Dermis microvascular lymphatic vessel endothelial cell (primary cell): ENCODE measurements around the gene FAM83C. TPM values are rescaled to one million over a fixed set of nuclear protein-coding genes. Genes with fewer than 3 reads are reported as not detected.

Experiments used
- DNase-seq, 2 donors: peaks; one replicate each; pipeline versions ENCODE4 v3.0.0 to v3.0.0-alpha.2; 2010; ENCODE audit warnings: low read depth in 2 of 2
- total RNA-seq: library from RNA; depleted of rRNA; stranded (reverse); fragments of >200 nt; gene quantifications from 2 replicates; pipeline ENCODE4 v1.2.1, GENCODE V29; 2014

FAM83C gene
- total RNA-seq, 1 donor from 2014 or later, result not detected

- DNase-seq, result peak; percentile 50 to 82
These were observed 7.8 kb downstream of the FAM83C start, which contains the start of gene EIF6 for GRCh38 chr20:35284267-35284991. EIF6 (minus strand) TSS chr20:35284772; CDS start chr20:35284487, 285 bp downstream.

GRCh38 chr20:35283441-35284266 is 8.6 kb downstream of the FAM83C start:
- DNase-seq, result no peak

DNA sequence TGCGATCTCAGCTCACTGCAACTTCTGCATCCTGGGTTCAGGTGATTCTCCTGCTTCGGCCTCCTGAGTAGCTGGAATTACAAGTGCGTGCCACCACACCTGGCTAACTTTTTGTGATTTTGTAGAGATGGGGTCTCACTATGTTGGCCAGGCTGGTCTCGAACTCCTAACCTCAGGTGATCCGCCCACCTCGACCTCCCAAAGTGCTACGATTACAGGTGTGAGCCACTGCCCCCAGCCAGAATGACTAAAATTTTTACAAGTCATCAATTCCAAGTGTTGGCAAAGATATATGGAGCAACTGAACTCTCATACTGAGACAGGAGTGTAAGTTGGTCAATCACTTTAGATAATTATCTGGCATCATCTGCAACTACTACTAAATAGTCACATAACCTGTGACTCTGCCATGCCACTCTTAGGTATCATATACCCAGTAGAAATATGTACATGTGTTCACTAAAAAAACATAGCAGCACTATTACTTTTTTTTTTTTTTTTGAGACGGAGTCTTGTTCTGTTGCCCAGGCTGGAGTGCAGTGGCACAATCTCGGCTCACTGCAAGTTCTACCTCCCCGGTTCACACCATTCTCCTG is 10.6 kb downstream of the FAM83C start:
- DNase-seq, result no peak

GRCh38 chr20:35280523-35280922 is 11.7 kb downstream of the FAM83C start:
- no peak for DNase-seq

DNA sequence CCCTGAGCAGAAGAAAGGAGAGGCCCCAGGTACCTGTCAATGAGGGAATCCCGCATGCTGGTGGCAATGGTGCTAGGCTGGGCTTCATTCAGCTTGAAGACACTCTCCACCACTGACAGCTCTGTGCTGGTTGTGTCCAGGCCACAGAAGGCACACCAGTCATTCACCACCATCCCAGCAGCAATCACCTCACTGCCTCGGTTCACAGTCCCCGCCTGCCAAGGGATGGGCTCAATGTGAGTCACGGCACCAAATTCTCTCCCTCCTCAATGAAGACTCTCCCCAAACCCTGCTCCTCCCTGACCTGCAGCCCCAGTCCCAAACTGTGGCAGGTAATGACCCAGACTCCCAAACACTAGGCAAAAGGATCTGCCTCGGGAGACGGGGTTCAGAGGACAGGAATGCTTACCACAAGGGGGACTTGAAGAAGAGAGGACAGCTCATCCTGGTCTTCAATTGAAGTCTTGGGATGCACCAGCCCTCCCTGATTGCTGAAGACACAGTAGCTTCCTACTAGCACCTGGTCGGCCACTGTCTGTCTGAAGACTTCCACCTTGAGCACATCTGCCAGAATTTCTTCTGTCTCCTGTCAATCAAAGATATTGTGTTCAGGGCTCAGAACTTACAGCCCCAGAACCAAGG is 12.6 kb downstream of the FAM83C start:
- DNase-seq, result no peak

DNA sequence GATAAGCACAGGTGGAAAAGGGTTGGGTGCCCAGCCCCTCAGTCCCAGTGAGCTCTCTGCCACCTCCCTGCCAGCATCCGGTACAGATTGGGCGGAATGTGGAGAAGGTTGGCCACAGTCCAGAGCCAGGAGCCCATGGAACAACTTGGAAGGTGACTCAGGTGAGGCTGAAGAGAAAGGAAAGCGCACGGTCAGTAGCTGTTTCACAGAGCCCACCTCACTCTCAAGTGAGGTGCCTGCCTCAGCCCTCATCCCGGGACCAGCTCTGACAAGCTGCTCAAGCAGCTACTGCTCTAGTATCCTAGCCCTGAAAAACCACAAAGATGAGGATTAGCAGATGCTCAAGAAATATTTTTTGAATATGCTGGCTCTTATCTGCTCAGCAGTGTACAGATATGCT is 13.2 kb downstream of the FAM83C start:
- no peak for DNase-seq

- peak; percentile 79 to 86 for DNase-seq
These were observed 14.5 kb downstream of the FAM83C start, which contains the start of gene MMP24OS for GRCh38 chr20:35277531-35278395. MMP24OS (minus strand) TSS chr20:35278122; CDS start chr20:35277929, 193 bp downstream.

GRCh38 chr20:35277127-35277526 is 15.1 kb downstream of the FAM83C start:
- no peak for DNase-seq

DNA sequence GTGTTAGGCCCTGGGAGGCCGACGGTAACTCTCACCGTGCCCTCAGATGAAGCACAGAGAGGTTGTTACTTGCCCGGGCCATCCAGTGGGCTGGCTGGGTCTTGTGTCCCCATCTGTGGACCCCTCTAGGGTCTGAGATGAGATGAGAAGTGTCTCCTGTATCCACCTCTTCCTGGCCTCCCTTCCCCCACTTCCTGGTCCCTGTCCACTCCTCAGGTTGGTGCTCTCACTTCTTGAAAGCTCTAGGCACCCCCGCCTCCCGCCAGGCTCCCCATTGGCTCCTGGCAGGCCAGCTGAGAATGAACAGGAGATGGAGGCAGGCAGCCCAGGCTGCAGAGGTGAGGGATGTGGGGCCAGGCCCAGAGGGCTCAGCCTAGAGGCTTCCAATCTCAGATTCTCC is 15.8 kb downstream of the FAM83C start:
- DNase-seq, result no peak

- no peak for DNase-seq
These were observed 16.4 kb downstream of the FAM83C start for GRCh38 chr20:35275741-35276251.

GRCh38 chr20:35274172-35275092 is 17.8 kb downstream of the FAM83C start:
- no peak for DNase-seq

DNA sequence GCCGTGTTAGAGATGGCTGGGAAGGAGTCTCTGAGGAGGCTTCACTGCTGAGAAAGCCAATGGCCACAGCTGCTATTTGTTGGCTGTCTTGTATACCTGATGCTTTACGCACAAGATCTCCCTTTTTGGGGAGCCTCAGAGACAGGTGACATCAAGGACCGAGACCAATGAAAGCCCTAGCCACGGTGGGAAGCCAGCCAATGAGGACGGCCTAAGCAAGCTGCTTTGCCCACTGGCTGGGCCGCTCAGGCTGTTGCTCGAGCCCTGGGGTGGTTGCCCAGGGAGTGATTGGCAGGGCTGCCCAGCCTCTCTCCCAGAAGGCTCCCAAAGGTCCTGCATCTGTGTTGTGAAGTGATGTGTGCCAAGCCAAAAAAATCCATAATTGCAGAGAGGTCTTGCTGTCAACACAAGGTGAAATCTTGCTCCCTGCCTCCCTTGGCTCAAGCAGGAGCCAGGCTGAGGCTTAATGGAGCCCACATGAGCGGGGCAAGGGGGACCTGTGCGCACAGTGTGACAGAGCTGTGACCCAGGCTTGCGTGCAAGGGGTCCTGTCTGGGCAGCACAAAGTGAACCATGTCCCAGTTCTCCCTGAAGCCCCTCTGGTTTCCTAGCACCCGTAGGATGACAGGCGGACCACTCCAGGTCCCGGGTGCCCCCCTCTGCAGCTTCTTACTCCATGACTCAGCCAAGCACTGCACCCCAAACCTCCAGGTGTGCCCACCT is 18.6 kb downstream of the FAM83C start:
- DNase-seq, result no peak

DNA sequence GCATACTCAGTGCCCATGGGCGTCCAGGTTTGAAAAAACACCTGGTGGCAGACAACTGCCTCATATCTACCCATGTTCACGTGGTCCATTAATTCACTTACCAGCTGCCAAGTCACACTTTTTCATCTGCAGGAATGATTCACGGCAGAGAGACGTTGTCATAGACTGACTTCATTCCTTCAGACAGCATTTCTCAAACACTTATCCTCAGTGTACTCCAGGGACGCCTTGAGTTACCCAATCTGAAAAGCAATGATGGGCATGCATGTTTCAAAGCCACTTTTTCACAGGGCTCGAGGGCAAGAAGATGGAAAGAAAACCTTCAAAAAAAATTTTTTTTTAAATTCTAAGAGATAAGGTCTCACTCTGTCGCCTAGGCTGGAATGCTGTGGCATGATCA is 20.3 kb downstream of the FAM83C start:
- no peak for DNase-seq

DNA sequence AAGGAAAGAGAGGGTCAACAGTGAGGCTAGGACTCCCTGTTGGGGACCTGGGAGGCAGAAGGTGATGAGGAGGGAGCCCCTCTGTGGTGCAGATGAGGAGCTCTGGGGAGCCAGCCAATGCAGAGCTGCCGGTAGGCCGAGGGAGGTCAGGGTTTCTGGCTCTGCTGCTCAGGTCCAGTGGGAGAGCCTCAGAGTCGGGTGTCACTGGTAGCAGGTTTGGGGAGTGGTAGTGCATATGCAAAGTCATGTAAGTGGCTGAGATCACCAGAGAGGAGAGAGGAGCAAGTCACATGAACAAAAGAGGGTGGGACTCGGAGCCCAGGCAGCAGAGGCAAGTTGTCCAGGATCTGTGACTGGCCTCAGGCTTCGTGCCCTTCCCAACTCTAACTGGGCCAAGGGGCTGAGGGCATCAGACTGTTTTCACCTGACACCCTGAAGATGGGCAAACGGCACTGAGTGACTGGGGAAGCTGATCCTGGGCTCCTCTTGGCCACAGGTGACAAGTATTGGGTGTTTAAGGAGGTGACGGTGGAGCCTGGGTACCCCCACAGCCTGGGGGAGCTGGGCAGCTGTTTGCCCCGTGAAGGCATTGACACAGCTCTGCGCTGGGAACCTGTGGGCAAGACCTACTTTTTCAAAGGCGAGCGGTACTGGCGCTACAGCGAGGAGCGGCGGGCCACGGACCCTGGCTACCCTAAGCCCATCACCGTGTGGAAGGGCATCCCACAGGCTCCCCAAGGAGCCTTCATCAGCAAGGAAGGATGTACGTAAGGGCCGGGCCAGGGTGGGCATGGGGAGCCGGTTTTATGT is 20.9 kb downstream of the FAM83C start:
- no peak for DNase-seq

- DNase-seq, result no peak
These were observed 22.0 kb downstream of the FAM83C start for GRCh38 chr20:35270021-35270902.

DNA sequence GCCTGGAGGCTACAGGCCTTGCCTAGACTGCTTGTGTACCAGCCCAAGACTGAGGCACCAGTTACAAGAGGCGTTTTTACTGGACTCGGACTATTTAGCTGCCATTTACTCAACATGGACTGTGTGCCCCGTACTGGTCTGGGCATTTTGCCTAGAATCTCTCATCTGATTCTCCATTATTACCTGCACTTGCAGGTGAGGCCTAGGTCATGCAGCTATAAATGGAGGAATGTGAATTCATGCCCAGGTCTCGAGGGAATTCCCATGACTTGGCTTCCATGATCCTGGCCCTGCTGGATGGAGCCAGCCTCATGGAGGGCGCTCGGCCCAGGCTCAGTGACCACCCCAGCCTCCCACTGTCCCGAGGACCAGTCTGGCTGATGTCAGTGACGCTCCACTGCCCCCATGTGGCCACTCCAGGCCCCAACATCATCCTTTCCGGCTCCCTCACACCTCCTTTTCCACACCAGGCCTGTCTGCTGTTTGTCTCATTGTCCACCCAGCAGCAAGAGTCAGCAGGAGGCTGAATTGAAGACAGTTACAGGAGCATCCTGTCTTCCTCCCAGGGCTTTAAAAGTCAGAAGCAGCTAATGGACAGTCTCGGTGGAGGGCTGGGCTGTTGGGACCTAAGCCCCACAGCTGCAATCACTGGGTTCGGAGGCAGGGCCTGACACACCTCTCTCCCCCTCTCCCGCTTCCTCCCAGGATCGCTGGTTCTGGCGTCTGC is 23.0 kb downstream of the FAM83C start:
- DNase-seq, result peak; percentile 40 to 67
